Measurements from ENCODE around the gene TENM4. TPM values are rescaled to one million over a fixed set of nuclear protein-coding genes. Genes with fewer than 3 reads are reported as not detected.

The TENM4 gene
- total RNA-seq, 1 donor from 2014 or later: 5.1 TPM

- Histone ChIP-seq H3F3A (ENCODE audit: low read depth) (no peaks in the 10 kb centered on the region), H3K27ac (no peak overlapping the region), H4K20me1 (ENCODE audit: low read depth) (no peaks in the 10 kb centered on the region), H3K36me3 (no peaks in the 10 kb centered on the region), H3K9ac (no peak overlapping the region), H3K4me1 (peaks cover 4% of the 10 kb centered on the region), H3K9me3 (ENCODE audit: low read depth) (no peaks in the 10 kb centered on the region), H3K4me2 (no peak overlapping the region), H2AFZ (replicated peaks) (no peak overlapping the region), H3K4me3 (no peak overlapping the region), H3K27me3 (no peaks in the 10 kb centered on the region), H3K79me2 (ENCODE audit: low read depth) (no peaks in the 10 kb centered on the region)
- Mint-ChIP-seq H3K4me3 (no peak overlapping the region), H3K27me3 (ENCODE audit: insufficient read depth, low read depth) (peaks cover 2% of the 10 kb centered on the region), H3K4me1 (no peaks in the 10 kb centered on the region), H3K36me3 (peaks cover 7% of the 10 kb centered on the region), H3K27ac (no peak overlapping the region), H3K9me3 (no peaks in the 10 kb centered on the region)
- TF ChIP-seq CTCF (IDR thresholded peaks at IDR 0.05) (no peak), EZH2phosphoT487 (IDR thresholded peaks at IDR 0.05) (no peak)
- no peak for DNase-seq (ENCODE audit: low spot score)
Observed at GRCh38 chr11:79011357-79011756, 429.5 kb downstream of the TENM4 start.

GRCh38 chr11:79007771-79008402 lies 432.9 kb downstream of the TENM4 start:
- H3K27me3 ChIP-seq: no peaks in the 10 kb centered on the region
- no peak overlapping the region for H3K9ac ChIP-seq
- H3K27ac ChIP-seq: no peak overlapping the region
- Mint-ChIP-seq H3K4me3 (no peak overlapping the region), H3K4me1 (no peaks in the 10 kb centered on the region), H3K36me3 (peaks cover 12% of the 10 kb centered on the region), H3K27me3 (ENCODE audit: insufficient read depth, low read depth) (peaks cover 2% of the 10 kb centered on the region), H3K9me3 (peaks cover 15% of the 10 kb centered on the region), H3K27ac (no peak overlapping the region)
- no peak overlapping the region for H2AFZ ChIP-seq (replicated peaks)
- no peaks in the 10 kb centered on the region for H3K79me2 ChIP-seq (ENCODE audit: low read depth)
- H3K36me3 ChIP-seq: no peaks in the 10 kb centered on the region
- no peaks in the 10 kb centered on the region for H3K9me3 ChIP-seq (ENCODE audit: low read depth)
- H3K4me1 ChIP-seq: no peaks in the 10 kb centered on the region
- H3K4me2 ChIP-seq: no peak overlapping the region
- no peak overlapping the region for H3K4me3 ChIP-seq
- H4K20me1 ChIP-seq (ENCODE audit: low read depth): no peaks in the 10 kb centered on the region
- no peak for TF ChIP-seq CTCF (IDR thresholded peaks at IDR 0.05)
- TF ChIP-seq EZH2phosphoT487 (IDR thresholded peaks at IDR 0.05): no peak
- no peak for TF ChIP-seq EZH2 (IDR thresholded peaks at IDR 0.05)
- H3F3A ChIP-seq (ENCODE audit: low read depth): no peaks in the 10 kb centered on the region
- no peak for DNase-seq (ENCODE audit: low spot score)

- no peak overlapping the region for H3K4me3 Mint-ChIP-seq
- TF ChIP-seq EZH2phosphoT487 (IDR thresholded peaks at IDR 0.05) (no peak), CTCF (IDR thresholded peaks at IDR 0.05) (no peak), EZH2 (IDR thresholded peaks at IDR 0.05) (no peak)
- no peak overlapping the region for H3K4me2 ChIP-seq
- no peaks in the 10 kb centered on the region for H3K4me1 Mint-ChIP-seq
- peaks cover 24% of the 10 kb centered on the region for H3K9me3 Mint-ChIP-seq
- no peak overlapping the region for H3K27ac Mint-ChIP-seq
- H3K27me3 Mint-ChIP-seq (ENCODE audit: insufficient read depth, low read depth): no peaks in the 10 kb centered on the region
- H2AFZ ChIP-seq (replicated peaks): no peak overlapping the region
- DNase-seq (ENCODE audit: low spot score): no peak
- no peaks in the 10 kb centered on the region for H4K20me1 ChIP-seq (ENCODE audit: low read depth)
- no peaks in the 10 kb centered on the region for H3K36me3 ChIP-seq
- H3K36me3 Mint-ChIP-seq: peaks cover 10% of the 10 kb centered on the region
- no peaks in the 10 kb centered on the region for H3K79me2 ChIP-seq (ENCODE audit: low read depth)
- no peak overlapping the region for H3K9ac ChIP-seq
- H3K4me3 ChIP-seq: no peak overlapping the region
- no peaks in the 10 kb centered on the region for H3K9me3 ChIP-seq (ENCODE audit: low read depth)
- no peaks in the 10 kb centered on the region for H3K27me3 ChIP-seq
- no peaks in the 10 kb centered on the region for H3F3A ChIP-seq (ENCODE audit: low read depth)
- H3K4me1 ChIP-seq: no peaks in the 10 kb centered on the region
- no peak overlapping the region for H3K27ac ChIP-seq
Observed at GRCh38 chr11:79006854-79007253, 434.0 kb downstream of the TENM4 start.

All from neural progenitor cell (in vitro differentiated cells).